AG08396 (cell line): ENCODE data around the gene BLOC1S4.
"Not testable (repeated sequence)": the region's sequence is repeated elsewhere in the genome, so short reads cannot be mapped to it uniquely, and the experiment has no call there.

ENCODE experiments used
- DNase-seq: peaks from one replicate; pipeline ENCODE4 v3.0.0; 2012; ENCODE audit warnings: low spot score, mixed read lengths

Gene BLOC1S4

GRCh38 chr4:6742507-6742906 is 26.5 kb downstream of the BLOC1S4 start:
- no peak for DNase-seq

DNA sequence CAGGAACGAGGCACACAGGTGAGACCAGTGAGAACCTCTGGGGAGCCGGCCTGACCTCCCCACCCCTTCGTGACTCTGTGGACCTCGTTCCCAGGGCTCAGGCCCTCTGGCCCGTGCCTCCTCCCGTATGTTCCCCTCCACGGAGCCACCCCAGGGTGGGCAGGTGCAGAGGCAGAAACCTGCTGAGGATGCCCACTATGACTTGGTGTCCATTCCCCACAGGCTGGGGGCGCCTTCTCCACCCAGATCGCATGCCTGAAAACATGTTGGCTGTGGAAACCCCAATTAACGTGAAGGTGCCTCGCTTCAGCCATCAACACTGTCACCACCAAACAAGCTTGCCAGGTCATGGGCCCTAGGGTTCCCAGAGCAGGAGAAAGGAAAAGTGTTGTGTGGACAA is 27.0 kb downstream of the BLOC1S4 start:
- DNase-seq = no peak

GRCh38 chr4:6746721-6747293 is 30.8 kb downstream of the BLOC1S4 start:
- no peak for DNase-seq

DNA sequence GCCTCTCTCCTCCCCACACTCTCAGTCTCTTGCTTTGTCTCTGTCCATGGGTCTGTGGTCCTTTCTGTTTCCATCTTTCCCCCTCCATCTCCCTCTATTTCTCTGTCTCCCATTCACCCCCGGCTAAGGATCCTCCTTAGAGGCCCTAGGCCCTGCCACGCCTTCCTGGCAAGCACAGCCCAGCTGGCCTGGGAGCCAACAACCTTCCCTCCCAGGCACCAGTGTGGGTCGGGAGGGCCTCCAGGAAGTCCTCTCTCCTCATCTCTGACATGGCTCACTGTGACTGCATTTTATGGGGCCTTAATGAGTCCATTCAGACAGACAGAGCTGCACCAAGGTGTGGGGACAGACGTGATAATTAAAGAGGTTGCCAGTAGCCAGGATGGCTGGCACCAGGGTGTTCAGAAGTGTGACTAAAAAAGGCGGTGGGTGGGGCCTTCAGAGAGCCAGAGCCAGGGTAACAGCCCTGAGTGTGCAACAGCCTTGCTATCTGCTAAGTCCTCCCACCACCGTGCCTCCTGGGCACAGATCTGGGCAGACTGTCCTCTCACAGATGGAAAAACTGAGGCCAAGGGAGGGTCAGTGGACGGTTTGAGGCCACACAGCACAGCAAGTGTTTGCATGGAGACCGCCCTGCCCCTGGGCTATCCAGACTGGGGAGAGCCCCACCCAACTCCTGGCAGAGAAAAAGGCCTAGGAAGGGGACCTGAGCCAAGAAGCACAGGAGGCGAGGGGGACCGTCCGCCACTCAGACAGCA is 31.5 kb downstream of the BLOC1S4 start:
- no peak for DNase-seq

GRCh38 chr4:6748286-6748685 is 32.3 kb downstream of the BLOC1S4 start:
- DNase-seq = no peak

DNA sequence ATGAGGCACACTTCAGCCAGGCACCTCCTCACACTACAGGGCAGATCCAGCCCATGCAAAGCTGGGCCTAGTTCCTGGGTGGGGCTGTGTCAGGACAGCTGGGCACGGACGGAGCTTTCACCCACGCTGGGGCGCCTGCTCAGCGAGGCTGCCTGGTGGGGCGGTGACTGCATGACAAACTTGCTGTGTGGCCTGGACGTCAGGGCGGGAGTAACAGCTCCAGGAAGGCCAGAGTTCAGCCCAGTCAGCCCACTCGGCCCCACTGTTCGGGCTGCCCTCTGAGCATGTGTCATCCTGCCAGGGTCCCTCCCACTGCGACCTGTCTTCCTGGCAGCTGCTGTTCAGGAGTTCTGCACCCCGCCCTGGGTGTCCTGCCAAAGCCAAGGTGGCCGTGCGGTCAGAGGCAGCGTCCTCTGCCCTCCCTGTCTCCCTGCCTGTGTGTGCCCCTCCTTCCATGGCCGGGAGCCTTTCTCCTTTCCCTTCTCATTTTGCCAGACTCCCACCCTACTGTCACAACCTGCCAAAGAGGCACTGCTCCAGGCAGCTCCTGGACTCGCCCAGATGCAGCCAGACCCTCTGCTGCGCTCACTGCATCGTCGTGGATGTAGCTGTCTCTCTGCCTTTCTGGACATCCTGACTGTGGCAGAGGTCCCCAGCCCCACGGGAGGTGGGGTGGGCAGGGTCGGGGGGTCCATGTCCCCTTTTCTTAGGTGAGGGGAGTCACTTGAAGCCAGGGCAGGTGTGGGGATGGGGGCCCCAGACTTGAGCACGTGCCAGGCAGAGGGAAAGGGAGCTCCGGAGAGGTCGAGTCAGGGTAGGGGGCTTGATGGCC is 33.6 kb downstream of the BLOC1S4 start:
- peak; percentile 85 for DNase-seq

- no peak for DNase-seq
These were observed 34.6 kb downstream of the BLOC1S4 start for GRCh38 chr4:6750286-6751221.

- DNase-seq = no peak
These were observed 35.9 kb downstream of the BLOC1S4 start for GRCh38 chr4:6751611-6752485.

DNA sequence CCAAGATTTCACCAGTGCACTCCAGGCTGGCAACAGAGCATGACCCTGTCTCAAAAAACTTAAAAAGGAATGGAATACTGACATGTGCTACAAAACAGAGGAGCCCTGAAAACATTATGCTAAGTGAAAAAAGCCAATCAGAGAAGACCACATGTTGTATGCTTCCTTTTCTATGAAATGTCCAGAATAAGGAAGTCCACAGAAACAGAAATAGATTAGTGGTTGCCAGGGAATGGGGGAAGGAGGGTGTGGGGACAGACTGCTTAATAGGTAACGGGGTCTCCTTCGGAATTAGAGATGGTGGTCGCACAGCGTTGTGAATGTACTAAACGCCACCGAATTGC is 36.5 kb downstream of the BLOC1S4 start:
- no peak for DNase-seq

- DNase-seq = no peak
These were observed 37.2 kb downstream of the BLOC1S4 start for GRCh38 chr4:6753103-6753560.

GRCh38 chr4:6753891-6754290 is 37.9 kb downstream of the BLOC1S4 start:
- no peak for DNase-seq

GRCh38 chr4:6754481-6755087 is 38.6 kb downstream of the BLOC1S4 start:
- DNase-seq = no peak

DNA sequence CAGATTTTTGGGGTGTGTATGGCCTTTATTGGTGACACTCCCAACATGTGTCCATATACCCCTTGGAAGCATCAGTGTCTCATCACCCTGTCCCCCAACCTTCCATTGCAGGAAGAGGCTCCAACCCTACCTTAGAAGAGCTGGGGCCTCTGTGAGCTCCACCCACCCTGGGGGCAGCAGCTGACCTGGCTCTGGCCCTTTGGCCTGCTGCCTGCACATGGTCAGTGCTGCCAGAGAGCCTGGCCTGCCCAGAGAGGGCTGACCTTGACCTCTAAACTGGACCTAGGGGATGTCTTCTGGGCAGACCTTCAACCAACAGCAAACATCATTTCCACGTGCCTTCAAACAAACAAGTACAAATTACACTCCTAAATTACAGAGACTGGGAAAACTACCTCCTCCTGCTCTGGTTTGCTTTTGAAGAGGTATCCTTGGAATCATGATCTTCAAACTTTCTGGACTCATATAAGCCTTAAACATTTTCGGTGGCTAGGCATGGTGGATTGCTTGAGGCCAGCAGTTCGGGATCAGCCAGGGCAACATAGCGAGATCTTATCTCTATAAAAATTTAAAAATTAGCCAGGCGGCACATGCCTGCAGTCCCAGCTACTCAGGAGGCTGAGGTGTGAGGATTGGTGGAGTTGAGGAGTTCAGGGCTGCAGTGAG is 39.2 kb downstream of the BLOC1S4 start:
- DNase-seq = no peak

GRCh38 chr4:6756345-6756744 is 40.4 kb downstream of the BLOC1S4 start:
- not testable (repeated sequence) for DNase-seq

DNA sequence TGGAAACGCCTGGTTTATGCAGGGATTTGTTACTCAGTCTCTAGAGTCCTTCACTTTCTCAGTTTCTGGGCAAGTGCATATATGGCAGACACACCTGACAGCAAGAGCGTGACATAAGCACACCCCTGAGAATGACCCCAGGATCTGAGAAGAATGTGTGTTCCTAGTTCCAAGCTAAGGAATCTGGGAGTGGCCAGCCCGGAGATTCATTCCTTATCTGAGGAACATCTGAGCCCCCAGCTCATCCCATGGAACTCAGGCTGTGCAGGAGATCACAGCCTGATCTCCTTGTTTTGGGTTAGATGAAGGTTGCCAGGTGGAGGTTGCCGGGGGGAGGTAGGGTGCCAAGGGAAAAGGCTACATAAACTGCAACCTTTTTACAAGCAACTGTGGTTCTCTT is 42.8 kb downstream of the BLOC1S4 start:
- no peak for DNase-seq

- no peak for DNase-seq
These were observed 44.9 kb downstream of the BLOC1S4 start for GRCh38 chr4:6760865-6761264.

DNA sequence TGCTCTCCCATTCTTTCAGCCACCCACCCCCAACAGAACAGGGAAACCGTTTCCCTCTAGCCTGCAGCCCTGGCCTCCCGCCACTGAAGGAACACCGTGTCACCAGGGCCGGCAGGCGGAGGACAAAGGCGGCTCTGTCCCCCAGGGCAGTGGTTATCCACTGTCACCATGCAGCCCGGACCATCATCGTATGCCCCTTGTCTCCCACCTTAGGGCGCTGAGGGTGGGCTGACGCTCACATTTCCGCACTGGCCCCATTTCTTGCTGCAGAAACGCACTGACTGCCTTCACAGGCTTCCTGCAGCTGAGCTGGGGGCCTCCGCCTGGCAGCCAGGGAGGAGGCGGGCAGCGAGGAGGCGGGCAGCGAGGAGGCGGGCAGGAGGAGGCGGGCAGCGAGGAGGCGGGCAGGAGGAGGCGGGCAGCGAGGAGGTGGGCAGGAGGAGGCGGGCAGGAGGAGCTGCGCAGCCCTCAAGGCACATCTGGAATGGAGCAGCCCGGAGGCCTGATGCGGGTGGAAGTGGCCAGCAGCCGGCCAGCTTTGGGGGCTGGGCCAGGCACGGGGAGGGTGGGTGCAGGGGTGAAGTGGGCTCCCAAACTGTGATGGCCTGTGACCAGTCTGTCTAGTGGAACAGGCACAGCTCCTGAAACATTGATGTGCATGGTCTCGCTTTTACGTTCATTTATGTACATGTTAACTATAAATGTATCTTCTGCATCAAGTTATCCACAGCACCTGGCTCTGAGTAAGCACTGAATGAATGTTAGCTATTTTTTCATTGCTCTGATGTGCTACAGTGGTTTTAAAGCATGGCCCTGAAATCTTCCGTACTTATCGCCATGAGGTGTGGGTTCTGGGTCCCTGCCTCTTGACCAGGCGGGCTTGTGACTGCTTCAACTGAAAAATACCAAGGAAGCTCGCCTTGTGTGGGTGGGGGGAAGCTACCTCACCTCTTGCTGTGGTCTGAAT is 46.0 kb downstream of the BLOC1S4 start:
- DNase-seq = no peak

- DNase-seq = no peak
These were observed 47.4 kb downstream of the BLOC1S4 start for GRCh38 chr4:6763330-6763851.
